Astrocyte of the hippocampus (primary cell): Measurements from ENCODE around the gene DCLK1.

ENCODE experiments used
- DNase-seq: peaks from one replicate; pipeline ENCODE4 v3.0.0; 2011; ENCODE audit warnings: low read depth, low spot score

The DCLK1 gene

GRCh38 chr13:36131222-36131930, at the start of gene DCLK1:
TSS of gene DCLK1 (minus strand) at chr13:36131382.
- DNase-seq = peak; percentile 90

- no peak for DNase-seq
Observed at GRCh38 chr13:36175621-36176020, 44.4 kb upstream of the DCLK1 start.

- DNase-seq = no peak
Observed at GRCh38 chr13:36174923-36175322, 43.7 kb upstream of the DCLK1 start.

GRCh38 chr13:36173571-36174322, 42.6 kb upstream of the DCLK1 start:
- no peak for DNase-seq

- DNase-seq = no peak
Observed at GRCh38 chr13:36166046-36166445, 34.9 kb upstream of the DCLK1 start.

GRCh38 chr13:36163809-36164308, 32.7 kb upstream of the DCLK1 start:
- DNase-seq = peak; percentile 95

GRCh38 chr13:36163286-36163685, 32.1 kb upstream of the DCLK1 start:
- peak; percentile 89 for DNase-seq

GRCh38 chr13:36160297-36160696, 29.1 kb upstream of the DCLK1 start:
- peak; percentile 11 for DNase-seq

- DNase-seq = peak; percentile 87
Observed at GRCh38 chr13:36158611-36159010, 27.4 kb upstream of the DCLK1 start.

- peak; percentile 19 for DNase-seq
Observed at GRCh38 chr13:36157480-36157879, 26.3 kb upstream of the DCLK1 start.

- DNase-seq = peak; percentile 80
Observed at GRCh38 chr13:36154567-36155291, 23.5 kb upstream of the DCLK1 start.

- no peak for DNase-seq
Observed at GRCh38 chr13:36151591-36151990, 20.4 kb upstream of the DCLK1 start.

- DNase-seq = no peak
Observed at GRCh38 chr13:36148446-36148845, 17.3 kb upstream of the DCLK1 start.

GRCh38 chr13:36147330-36147729, 16.1 kb upstream of the DCLK1 start:
- no peak for DNase-seq

GRCh38 chr13:36146511-36147269, 15.5 kb upstream of the DCLK1 start:
- DNase-seq = no peak

GRCh38 chr13:36143738-36144137, 12.6 kb upstream of the DCLK1 start:
- no peak for DNase-seq

GRCh38 chr13:36142735-36143134, 11.6 kb upstream of the DCLK1 start:
- no peak for DNase-seq

GRCh38 chr13:36135876-36136275, 4.7 kb upstream of the DCLK1 start:
- DNase-seq = no peak

- no peak for DNase-seq
Observed at GRCh38 chr13:36134632-36135031, 3.5 kb upstream of the DCLK1 start.

- DNase-seq = no peak
Observed at GRCh38 chr13:36133950-36134626, 2.9 kb upstream of the DCLK1 start.

GRCh38 chr13:36132376-36132775, 1.2 kb upstream of the DCLK1 start:
- no peak for DNase-seq
